ENCODE results near the gene MAMDC4.
"Not testable (repeated sequence)": the region's sequence is repeated elsewhere in the genome, so short reads cannot be mapped to it uniquely, and the experiment has no call there.

Gene MAMDC4

DNA sequence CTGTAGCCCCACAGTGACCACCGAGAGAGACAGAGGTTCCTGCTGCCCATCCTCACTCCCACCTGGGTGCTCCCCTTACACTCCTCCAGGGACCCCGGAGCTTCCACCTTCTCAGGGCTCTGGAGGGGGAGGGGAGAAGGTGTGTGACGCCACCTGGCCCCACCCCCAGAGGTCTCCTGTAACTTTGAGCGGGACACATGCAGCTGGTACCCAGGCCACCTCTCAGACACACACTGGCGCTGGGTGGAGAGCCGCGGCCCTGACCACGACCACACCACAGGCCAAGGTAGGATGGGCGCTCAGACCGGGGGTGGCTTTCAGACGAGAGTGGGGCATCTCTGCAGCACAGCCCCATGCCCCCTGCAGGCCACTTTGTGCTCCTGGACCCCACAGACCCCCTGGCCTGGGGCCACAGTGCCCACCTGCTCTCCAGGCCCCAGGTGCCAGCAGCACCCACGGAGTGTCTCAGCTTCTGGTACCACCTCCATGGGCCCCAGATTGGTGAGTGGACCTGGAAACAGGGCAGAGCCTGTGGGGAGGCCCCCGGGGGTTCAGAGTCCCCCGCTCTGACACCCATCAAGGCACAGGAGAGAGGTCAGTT, 4.5 kb downstream of the MAMDC4 start:
- in situ Hi-C loops (cut with HindIII; ENCODE audit: low pct_ligation_motif_present, low pct_unique_long_range_greater_than_20kb, low sequenced_read_pairs) = no loop called here
- DNase-seq = no peak

DNA sequence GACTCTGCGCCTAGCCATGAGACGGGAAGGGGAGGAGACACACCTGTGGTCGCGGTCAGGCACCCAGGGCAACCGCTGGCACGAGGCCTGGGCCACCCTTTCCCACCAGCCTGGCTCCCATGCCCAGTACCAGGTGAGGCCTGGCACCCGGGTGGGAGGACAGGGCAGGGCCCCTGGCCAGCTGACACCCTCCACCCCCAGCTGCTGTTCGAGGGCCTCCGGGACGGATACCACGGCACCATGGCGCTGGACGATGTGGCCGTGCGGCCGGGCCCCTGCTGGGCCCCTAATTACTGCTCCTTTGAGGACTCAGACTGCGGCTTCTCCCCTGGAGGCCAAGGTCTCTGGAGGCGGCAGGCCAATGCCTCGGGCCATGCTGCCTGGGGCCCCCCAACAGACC, 5.0 kb downstream of the MAMDC4 start:
- DNase-seq = no peak
- in situ Hi-C loops (cut with HindIII; ENCODE audit: low pct_ligation_motif_present, low pct_unique_long_range_greater_than_20kb, low sequenced_read_pairs) = no loop called here

DNA sequence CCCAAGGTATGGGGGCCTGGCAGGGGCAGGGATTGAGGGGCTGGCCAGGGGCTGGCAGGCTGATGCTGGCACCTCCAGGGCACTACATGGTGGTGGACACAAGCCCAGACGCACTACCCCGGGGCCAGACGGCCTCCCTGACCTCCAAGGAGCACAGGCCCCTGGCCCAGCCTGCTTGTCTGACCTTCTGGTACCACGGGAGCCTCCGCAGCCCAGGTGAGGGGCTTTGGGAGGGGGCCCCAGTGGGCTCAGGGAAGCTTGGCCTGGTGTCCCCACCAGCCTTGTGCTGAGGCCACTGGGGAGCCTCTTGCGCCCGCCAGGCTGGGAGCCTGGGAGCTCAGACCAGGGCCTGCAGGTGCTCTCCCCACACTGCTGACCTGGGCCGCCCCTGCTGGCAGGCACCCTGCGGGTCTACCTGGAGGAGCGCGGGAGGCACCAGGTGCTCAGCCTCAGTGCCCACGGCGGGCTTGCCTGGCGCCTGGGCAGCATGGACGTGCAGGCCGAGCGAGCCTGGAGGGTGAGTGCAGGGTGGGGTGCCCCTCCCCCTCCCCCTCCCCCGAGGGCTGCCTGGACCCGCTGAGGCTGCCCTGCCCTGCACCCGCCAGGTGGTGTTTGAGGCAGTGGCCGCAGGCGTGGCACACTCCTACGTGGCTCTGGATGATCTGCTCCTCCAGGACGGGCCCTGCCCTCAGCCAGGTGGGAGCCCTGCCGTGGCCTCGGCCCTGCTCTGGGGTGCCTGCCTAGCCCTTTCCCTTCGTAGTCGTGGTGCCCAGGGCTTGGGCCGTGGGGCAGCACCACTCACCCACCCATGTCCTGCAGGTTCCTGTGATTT, 5.7 kb downstream of the MAMDC4 start:
- in situ Hi-C loops (cut with HindIII; ENCODE audit: low pct_ligation_motif_present, low pct_unique_long_range_greater_than_20kb, low sequenced_read_pairs) = no loop called here
- no peak for DNase-seq

DNA sequence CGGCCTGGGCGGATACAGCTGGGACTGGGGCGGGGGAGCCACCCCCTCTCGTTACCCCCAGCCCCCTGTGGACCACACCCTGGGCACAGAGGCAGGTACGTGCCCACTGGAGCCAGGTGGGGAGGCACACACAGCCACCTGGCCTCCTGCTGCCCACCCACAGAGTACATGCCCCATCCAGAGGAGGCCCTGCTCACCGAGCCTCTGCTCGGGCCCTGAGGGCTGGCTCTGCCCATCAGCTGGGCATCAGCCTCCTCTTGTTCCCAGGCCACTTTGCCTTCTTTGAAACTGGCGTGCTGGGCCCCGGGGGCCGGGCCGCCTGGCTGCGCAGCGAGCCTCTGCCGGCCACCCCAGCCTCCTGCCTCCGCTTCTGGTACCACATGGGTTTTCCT, 6.3 kb downstream of the MAMDC4 start:
- no peak for DNase-seq
- in situ Hi-C loops (cut with HindIII; ENCODE audit: low pct_ligation_motif_present, low pct_unique_long_range_greater_than_20kb, low sequenced_read_pairs) = no loop called here

GRCh38 chr9:136858844-136859757, 7.0 kb downstream of the MAMDC4 start:
- in situ Hi-C loops (cut with HindIII; ENCODE audit: low pct_ligation_motif_present, low pct_unique_long_range_greater_than_20kb, low sequenced_read_pairs) = no loop called here
- DNase-seq = peak; percentile 24

DNA sequence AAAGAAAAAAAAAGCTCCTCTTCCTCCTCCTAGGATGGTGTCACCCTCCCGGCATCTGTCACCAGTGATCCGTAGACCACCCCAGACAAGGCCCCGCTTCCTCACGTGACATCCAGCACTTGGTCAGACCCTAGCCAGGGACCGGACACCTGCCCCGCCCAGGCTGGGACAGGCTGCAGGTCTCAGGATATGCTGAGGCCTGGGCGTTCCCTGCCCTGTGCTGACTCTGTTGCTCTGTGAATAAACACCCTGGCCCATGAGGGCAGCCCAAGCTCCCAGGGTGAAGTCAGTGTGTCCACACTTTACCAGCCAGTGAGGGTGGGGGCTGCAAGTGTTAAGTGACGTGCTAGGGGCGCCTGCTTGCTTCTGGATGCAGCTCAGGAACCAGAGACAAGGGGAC, 8.4 kb downstream of the MAMDC4 start:
- DNase-seq = no peak
- in situ Hi-C loops (cut with HindIII; ENCODE audit: low pct_ligation_motif_present, low pct_unique_long_range_greater_than_20kb, low sequenced_read_pairs) = no loop called here

DNA sequence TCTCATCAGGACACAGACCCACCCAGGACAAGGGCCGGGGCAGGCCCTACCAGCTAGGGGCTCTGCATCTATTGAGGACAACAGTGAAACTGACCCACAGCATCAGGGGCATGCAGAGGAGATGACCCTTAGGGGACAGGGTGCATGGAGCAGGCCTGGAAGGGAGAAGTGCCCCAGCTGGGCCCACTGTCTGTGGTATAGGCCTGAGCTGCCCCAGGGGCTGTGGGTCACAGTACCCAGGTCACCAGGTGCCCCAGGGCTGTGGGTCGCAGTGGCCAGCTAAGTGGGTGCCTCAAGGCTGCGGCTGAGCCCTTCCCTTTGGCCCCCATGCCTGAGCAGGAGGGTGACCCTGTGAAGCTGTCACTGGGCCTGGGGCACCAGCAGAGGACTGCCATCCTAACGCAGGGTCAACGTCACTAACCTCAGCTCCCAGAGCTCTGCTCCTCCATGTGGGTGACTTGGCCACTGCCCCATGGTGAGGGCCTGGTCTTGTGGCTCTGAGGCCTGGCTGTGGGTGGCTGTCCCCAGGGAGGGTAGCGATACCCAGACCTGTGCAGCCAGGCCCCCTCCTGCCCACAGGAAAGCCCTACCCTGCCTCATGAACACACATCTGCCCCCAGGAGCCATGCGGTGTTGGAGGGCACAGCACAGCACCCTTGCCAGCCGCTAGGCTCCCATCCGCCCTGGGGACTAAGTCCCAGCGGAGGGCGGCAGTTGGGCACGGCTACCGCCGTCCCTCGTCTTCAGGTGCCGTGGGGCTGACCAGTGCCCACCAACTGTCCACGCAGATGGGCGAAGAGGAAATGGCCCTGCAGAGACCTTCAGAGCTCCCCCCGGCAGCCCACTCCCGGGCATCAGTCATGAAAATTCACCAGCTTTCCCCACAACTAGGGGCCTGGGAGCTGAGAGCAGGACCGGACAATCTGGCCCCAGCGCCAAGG, 9.1 kb downstream of the MAMDC4 start:
- in situ Hi-C loops (cut with HindIII; ENCODE audit: low pct_ligation_motif_present, low pct_unique_long_range_greater_than_20kb, low sequenced_read_pairs) = no loop called here
- DNase-seq = no peak

DNA sequence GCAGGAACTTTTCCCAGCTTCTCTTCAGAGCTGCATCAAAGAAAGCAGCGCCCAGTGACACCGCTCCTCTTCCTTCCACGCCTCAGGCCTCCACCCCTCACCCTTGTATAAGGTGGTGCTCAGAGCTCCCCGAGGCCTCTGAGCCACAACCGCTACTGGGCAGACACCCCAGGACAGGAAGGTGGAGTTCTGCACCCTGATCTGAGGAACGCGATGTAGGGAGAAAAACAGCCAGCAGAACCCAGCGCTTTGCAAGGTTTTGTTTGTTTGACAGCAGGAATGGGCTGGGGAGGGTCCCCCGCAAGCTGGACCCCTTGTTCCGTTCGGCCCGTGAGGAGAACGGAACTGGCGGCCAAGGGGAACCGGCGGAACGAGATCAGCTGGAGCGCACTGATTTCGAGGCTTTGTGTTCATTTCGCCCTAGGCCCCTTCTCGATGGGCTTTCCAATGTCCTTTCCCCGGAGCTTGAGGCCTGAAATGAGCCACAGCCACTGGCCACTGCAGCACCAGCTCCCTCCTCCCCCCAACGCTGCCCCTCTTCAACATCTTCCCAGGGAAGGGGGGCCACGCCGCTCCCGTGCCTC, 9.8 kb downstream of the MAMDC4 start:
- in situ Hi-C loops (cut with HindIII; ENCODE audit: low pct_ligation_motif_present, low pct_unique_long_range_greater_than_20kb, low sequenced_read_pairs) = no loop called here
- no peak for DNase-seq

DNA sequence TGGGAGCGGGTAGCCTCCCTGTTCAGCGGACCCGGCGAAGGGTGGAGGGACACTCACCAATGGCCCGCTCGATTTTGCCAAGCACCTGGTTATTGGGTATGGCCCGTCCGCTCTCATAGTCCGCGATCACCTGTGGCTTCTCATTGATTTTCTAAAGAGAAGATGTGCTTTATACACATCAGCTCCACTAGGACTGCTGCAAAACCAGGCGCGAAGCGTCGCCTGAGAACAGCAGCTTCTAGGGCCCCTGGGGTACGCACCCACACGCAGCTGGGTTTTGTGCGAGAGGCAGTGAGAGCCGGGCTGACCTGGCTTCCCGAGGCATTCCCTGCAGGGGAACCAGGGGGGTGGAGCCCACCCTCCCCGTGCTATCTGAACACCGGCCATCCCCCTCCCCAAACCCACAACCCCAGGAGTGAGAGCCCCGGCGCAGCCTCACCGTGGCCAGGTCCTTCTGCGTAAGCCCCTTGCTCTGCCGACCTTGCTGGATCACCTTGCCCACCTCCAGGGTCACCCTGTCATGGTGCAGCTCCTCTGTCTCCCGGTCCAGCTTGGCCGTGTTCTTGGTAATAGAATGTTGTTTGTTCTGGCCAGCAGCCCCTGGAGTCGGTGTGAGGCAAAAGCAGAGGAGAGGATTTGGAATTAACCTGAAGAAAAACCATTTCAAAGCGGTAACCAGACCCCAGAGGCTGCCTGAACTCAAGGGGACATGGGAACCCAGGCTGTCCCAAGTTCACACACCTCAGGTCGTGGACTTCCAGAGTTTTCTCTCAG, 10.9 kb downstream of the MAMDC4 start:
- DNase-seq = no peak
- in situ Hi-C loops (cut with HindIII; ENCODE audit: low pct_ligation_motif_present, low pct_unique_long_range_greater_than_20kb, low sequenced_read_pairs) = no loop called here

GRCh38 chr9:136863623-136864273, 11.6 kb downstream of the MAMDC4 start:
- no peak for DNase-seq
- in situ Hi-C loops (cut with HindIII; ENCODE audit: low pct_ligation_motif_present, low pct_unique_long_range_greater_than_20kb, low sequenced_read_pairs) = no loop called here

DNA sequence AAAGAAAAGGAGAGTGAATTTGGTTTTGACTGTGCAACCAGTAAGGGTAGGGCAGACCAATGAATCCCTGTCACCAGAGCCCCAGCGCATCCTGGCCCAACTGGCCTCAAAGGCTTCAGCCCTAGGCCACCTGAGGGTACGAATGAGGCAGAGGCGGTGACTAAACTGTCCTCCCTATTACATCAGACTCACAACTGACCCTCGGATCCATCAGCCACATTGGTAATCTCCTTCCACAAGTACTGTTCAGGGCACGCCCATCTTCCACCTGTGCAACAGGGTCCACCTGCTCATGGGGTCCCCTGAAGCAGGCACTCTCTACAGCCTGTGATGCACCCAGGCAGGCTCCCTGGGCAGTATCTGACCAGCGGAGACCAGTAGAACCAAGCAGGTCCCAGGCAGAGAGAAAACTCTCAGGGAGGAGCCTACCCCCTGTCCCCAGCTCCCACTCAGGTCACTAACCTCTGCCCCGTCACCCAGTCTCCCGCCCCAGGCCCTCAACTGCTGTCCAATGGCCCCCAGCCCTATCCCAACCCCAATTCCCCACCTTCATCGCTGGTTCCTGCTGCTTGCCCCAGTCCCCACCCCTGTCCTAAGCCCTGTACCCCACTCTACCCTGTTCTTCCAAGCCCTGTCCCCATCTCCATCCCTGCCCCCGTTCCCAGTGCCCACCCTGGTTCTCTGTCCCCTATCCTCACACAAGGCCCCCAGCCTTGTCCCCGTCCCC, 13.1 kb downstream of the MAMDC4 start:
- no peak for DNase-seq
- in situ Hi-C loops (cut with HindIII; ENCODE audit: low pct_ligation_motif_present, low pct_unique_long_range_greater_than_20kb, low sequenced_read_pairs) = no loop called here

DNA sequence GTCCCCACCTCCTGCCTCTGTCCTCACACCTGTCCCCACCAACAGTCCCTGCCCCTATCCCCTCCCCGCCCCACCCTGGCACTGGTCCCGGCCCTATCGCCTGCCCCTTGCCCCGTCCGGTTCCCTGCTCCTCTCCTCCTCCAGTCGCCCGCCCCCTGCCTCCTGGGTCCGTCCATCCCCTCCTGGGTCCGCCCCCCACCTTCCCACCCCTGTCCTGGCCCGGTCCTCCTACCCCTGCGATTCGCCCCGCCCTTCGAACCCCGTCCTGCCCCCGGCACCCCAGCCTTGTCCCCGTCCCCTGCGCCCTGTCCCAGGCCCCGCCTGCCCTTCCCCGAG, 13.6 kb downstream of the MAMDC4 start:
- in situ Hi-C loops (cut with HindIII; ENCODE audit: low pct_ligation_motif_present, low pct_unique_long_range_greater_than_20kb, low sequenced_read_pairs) = no loop called here
- DNase-seq = no peak

DNA sequence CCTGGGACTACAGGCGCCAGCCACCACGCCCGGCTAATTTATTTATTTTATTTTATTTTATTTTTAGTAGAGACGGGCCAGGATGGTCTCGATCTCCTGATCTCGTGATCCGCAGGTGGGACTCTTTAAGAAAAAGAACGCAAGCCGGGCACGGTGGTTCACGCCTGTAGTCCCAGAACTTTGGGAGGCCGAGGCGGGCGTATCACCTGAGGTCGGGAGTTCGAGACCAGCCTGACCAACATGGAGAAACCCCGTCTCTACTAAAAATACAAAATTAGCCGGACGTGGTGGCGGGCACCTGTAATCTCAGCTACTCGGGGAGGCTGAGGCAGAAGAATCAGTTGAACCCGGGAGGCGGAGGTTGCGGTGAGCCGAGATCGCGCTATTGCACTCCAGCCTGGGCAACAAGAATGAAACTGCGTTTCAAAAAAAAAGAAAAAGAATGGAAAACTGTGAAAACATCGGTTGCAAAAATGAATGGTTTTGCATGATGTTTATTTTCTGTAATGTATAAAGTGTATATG, 14.8 kb downstream of the MAMDC4 start:
- in situ Hi-C loops (cut with HindIII; ENCODE audit: low pct_ligation_motif_present, low pct_unique_long_range_greater_than_20kb, low sequenced_read_pairs) = not testable (repeated sequence)

GRCh38 chr9:136867480-136867879, 15.3 kb downstream of the MAMDC4 start:
- no peak for DNase-seq
- in situ Hi-C loops (cut with HindIII; ENCODE audit: low pct_ligation_motif_present, low pct_unique_long_range_greater_than_20kb, low sequenced_read_pairs) = no loop called here

More for the DNA sequence above, 14.8 kb downstream of the MAMDC4 start:
- DNase-seq = not testable (repeated sequence)

DNA sequence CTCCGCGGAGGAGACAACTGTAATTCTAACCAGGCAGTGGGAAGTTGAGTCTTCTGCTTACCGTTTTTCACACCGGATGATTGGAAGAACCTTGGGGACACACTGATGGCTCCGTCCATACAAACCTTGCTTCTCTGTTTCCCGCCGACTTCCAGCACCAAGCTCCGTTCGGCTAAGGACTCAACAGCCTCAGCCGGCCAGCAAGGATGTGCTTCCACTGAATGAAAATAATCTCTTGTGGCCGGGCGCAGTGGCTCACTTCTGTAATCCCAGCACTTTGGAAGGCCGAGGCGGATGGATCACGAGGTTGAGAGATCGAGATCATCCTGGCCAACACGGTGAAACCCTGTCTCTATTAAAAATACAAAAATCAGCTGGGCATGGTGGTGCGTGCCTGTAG, 15.8 kb downstream of the MAMDC4 start:
- in situ Hi-C loops (cut with HindIII; ENCODE audit: low pct_ligation_motif_present, low pct_unique_long_range_greater_than_20kb, low sequenced_read_pairs) = no loop called here
- no peak for DNase-seq

DNA sequence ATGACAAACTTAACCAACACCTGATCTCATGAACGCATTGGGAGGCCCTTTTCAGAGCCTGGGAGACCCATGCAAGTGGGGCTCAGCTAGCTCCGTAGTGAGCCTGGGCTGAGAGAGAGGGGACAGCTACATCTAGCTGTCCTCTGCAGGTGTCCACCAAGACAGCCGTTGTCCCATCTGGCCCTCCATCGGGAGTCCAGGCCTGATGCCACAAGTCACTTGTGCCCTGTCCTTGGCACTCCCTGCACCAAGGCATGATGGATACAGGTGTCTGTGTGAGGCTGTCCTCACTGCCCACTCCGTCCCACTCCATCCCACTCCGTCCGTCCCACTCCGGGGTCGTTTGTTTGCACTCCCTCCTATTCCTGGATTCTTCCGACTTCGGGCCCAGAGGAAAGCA, 16.5 kb downstream of the MAMDC4 start:
- DNase-seq = no peak
- in situ Hi-C loops (cut with HindIII; ENCODE audit: low pct_ligation_motif_present, low pct_unique_long_range_greater_than_20kb, low sequenced_read_pairs) = no loop called here
